Breast epithelium (tissue), 4 donors: ENCODE results near the gene FOLR1. TPM values are rescaled to one million over a fixed set of nuclear protein-coding genes. Genes with fewer than 3 reads are reported as not detected.
A peak's percentile ranks its signal among the peaks of the same experiment; 100 is the strongest.

ENCODE experiments used
- DNase-seq, 2 donors: peaks; one replicate each; pipeline ENCODE4 v3.0.0-alpha.2; 2019; ENCODE audit warnings: low spot score in 2 of 2
- H3K27ac ChIP-seq, 2 donors: fragments of 200-600 bp; sonication (generic) in 1 of 2; one replicate each; pipeline ENCODE4 v1.5.1; 2016 to 2019; ENCODE audit warnings: mild to moderate bottlenecking in 1 of 2
- H3K27me3 ChIP-seq, 2 donors: fragments of 200-600 bp; sonication (generic) in 1 of 2; one replicate each; pipeline versions ENCODE4 v1.5.1 to v1.6.0; 2017 to 2019; ENCODE audit warnings: control low read depth in 1 of 2, mild to moderate bottlenecking in 1 of 2
- H3K36me3 ChIP-seq: fragments of 200-600 bp; one replicate; pipeline ENCODE4 v1.5.1; 2019
- H3K4me1 ChIP-seq, 2 donors: fragments of 200-600 bp; sonication (generic); one replicate each; pipeline ENCODE4 v1.5.1; 2016 to 2019; ENCODE audit warnings: control low read depth in 1 of 2
- H3K4me3 ChIP-seq, 3 donors: fragments of 200-600 bp; sonication (generic); 1 replicate in 2 of 3; 2 replicates in 1 of 3; pipeline ENCODE4 v1.5.1; 2016 to 2019; ENCODE audit warnings: mild to moderate bottlenecking in 3 of 3, moderate library complexity in 2 of 3
- H3K9me3 ChIP-seq, 2 donors: fragments of 200-600 bp; sonication (generic) in 1 of 2; one replicate each; pipeline ENCODE4 v1.5.1; 2016 to 2019; ENCODE audit warnings: control low read depth in 1 of 2
- CTCF ChIP-seq, 3 donors: fragments of 450-650 bp; IDR thresholded peaks; one replicate each; pipeline ENCODE4 v1.5.1; 2016 to 2017; ENCODE audit warnings: antibody characterized with exemption in 3 of 3, mild to moderate bottlenecking in 3 of 3, moderate library complexity in 3 of 3
- POLR2A ChIP-seq: fragments of 450-650 bp; IDR thresholded peaks from one replicate; pipeline ENCODE4 v1.6.1; 2016; ENCODE audit warnings: antibody characterized with exemption, mild to moderate bottlenecking, moderate library complexity
- POLR2AphosphoS5 ChIP-seq, 3 donors: sonication (generic); formaldehyde crosslinking; IDR thresholded peaks; one replicate each; pipeline ENCODE4 v1.6.1; 2017; ENCODE audit warnings: antibody characterized with exemption in 3 of 3
- intact Hi-C: fragments of 100-400 bp; cut with DNase I; formaldehyde crosslinking; loops from one replicate; pipeline ENCODE4 v1.15.1; 2023; ENCODE audit warnings: low total_unique reads
- total RNA-seq, 3 donors: library from RNA; depleted of rRNA; stranded (reverse); fragments of >200 nt; gene quantifications; one replicate each; pipeline ENCODE4 v1.1.0, GENCODE V29; 2016

FOLR1 gene
- total RNA-seq, 3 donors from 2014 or later: 11.8 to 45.2 TPM; not detected in 1

DNA sequence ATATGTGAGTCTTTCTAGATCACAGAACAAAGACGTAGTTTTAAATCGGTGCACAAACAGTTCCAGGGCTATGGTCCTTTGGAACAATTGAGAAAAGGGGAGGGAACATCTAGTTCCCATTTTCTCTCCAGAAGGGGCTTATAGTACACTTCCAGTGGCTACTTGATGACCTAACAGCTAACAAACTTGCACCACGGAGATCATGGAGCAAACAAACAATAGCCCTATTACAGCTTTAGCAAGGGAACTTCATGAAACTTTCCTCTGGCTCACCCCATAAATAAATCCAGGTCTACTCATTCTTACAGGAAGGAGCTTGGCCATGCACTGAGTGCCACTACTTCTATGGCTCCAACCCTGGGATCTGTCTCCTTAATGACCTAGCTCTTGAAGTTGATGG lies 16.3 kb downstream of the FOLR1 start:
- H3K27ac ChIP-seq: no peak overlapping the region
- H3K36me3 ChIP-seq: no peaks in the 10 kb centered on the region
- H3K4me1 ChIP-seq: no peaks in the 10 kb centered on the region
- peaks cover 3 to 12% of the 10 kb centered on the region in 2 donors for H3K9me3 ChIP-seq
- no peak overlapping the region for H3K4me3 ChIP-seq
- H3K27me3 ChIP-seq: no peaks in the 10 kb centered on the region
- intact Hi-C loops: no loop called here
- no peak for DNase-seq
- TF ChIP-seq CTCF (IDR thresholded peaks at IDR 0.05) (no peak), POLR2AphosphoS5 (IDR thresholded peaks at IDR 0.05) (no peak), POLR2A (no peak)

DNA sequence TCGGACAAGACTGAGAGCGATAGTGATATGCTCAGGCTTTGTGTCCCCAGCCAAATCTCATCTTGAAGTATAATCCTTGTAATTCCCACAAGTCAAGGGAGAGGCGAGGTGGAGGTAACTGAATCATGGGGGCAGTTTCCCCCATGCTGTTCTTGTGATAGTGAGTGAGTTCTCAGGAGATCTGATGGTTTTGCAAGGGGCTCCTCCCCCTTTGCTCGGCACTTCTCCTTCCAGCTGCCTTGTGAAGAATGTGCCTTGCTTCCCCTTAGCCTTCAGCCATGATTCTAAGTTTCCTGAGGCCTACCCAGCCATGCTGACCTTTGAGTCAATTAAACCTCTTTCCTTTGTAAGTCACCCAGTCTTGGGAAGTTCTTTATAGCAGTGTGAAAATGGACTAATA lies 17.2 kb downstream of the FOLR1 start:
- TF ChIP-seq POLR2AphosphoS5 (IDR thresholded peaks at IDR 0.05) (no peak), POLR2A (no peak), CTCF (IDR thresholded peaks at IDR 0.05) (no peak)
- H3K27me3 ChIP-seq: no peaks in the 10 kb centered on the region
- no peaks in the 10 kb centered on the region for H3K4me1 ChIP-seq
- no peaks in the 10 kb centered on the region for H3K36me3 ChIP-seq
- intact Hi-C loops: no loop called here
- H3K4me3 ChIP-seq: no peak overlapping the region
- H3K27ac ChIP-seq: no peak overlapping the region
- DNase-seq: no peak
- H3K9me3 ChIP-seq: peaks cover 3 to 12% of the 10 kb centered on the region in 2 donors

GRCh38 chr11:72216638-72217037 lies 24.7 kb downstream of the FOLR1 start, which contains the start of gene FOLR2:
TSS of gene FOLR2 (plus strand) at chr11:72216794. CDS start at chr11:72218585, 1,791 bp downstream.
- no peaks in the 10 kb centered on the region for H3K4me1 ChIP-seq
- peak within 1 kb of the TSS in 1 of 3 donors; percentile 29 for H3K4me3 ChIP-seq
- no peak within 1 kb of the TSS for H3K27ac ChIP-seq
- H3K27me3 ChIP-seq: no peaks in the 10 kb centered on the region
- TF ChIP-seq CTCF (IDR thresholded peaks at IDR 0.05) (no peak), POLR2AphosphoS5 (IDR thresholded peaks at IDR 0.05) (no peak), POLR2A (no peak)
- no peaks in the 10 kb centered on the region for H3K9me3 ChIP-seq
- no peak for DNase-seq
- intact Hi-C loops: no loop called here
- H3K36me3 ChIP-seq: no peaks in the 10 kb centered on the region

- peak overlapping the region in 1 of 2 donors; percentile 9 for H3K27ac ChIP-seq
- DNase-seq: no peak
- TF ChIP-seq CTCF (IDR thresholded peaks at IDR 0.05) (no peak), POLR2A (no peak), POLR2AphosphoS5 (IDR thresholded peaks at IDR 0.05) (no peak)
- intact Hi-C loops: no loop called here
- no peaks in the 10 kb centered on the region for H3K27me3 ChIP-seq
- no peaks in the 10 kb centered on the region for H3K9me3 ChIP-seq
- no peaks in the 10 kb centered on the region for H3K4me1 ChIP-seq
- H3K36me3 ChIP-seq: no peaks in the 10 kb centered on the region
- H3K4me3 ChIP-seq: peak overlapping the region in 1 of 3 donors; percentile 29
Measured at GRCh38 chr11:72217841-72218240, 25.9 kb downstream of the FOLR1 start.

- Histone ChIP-seq H3K4me3 (no peak overlapping the region), H3K27ac (no peak overlapping the region), H3K9me3 (no peaks in the 10 kb centered on the region), H3K36me3 (no peaks in the 10 kb centered on the region), H3K27me3 (no peaks in the 10 kb centered on the region), H3K4me1 (no peaks in the 10 kb centered on the region)
- intact Hi-C loops: no loop called here
- DNase-seq: no peak
- no peak for TF ChIP-seq CTCF (IDR thresholded peaks at IDR 0.05)
- TF ChIP-seq POLR2AphosphoS5 (IDR thresholded peaks at IDR 0.05): no peak
- TF ChIP-seq POLR2A: no peak
Measured at GRCh38 chr11:72218251-72218745, 26.4 kb downstream of the FOLR1 start.
